ENCODE results near the gene FAM227B. TPM values are rescaled to one million over a fixed set of nuclear protein-coding genes. Genes with fewer than 3 reads are reported as not detected.
"Not testable (repeated sequence)": the region's sequence is repeated elsewhere in the genome, so short reads cannot be mapped to it uniquely, and the experiment has no call there.

Gene FAM227B
- polyA plus RNA-seq, 1 donor = 8.4 TPM

DNA sequence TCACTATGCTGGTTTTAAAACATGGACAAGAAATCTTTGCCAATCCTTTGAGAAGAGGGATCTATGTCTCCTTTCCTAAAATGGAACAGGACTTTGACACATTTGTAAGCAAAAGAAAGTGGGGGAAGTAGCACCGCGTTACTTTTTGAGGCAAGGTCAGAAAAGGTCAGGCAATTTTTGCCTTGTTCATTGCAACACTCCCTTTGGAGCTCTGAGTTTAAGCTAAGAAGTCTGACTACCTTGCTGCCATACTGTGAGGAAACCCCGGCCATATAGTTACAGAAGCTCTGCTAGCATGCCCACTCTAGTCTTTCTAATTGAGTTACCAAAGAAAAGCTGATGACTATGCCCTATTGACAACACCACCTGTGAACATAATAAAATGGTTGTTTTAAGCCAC is 1.4 kb downstream of the FAM227B start:
- no peaks in the 10 kb centered on the region for H3K9me3 ChIP-seq (ENCODE audit: control insufficient read depth, low read depth, low read length)
- no peak overlapping the region for H3K4me3 ChIP-seq (ENCODE audit: low read length)
- H3K27me3 ChIP-seq (ENCODE audit: control insufficient read depth, insufficient read depth, low read length) = no peaks in the 10 kb centered on the region
- no CpG with 5 or more reads among the region's 3 CpGs for WGBS (ENCODE audit: insufficient coverage, low lambda C conversion rate)
- H3K27ac ChIP-seq (ENCODE audit: low read length) = no peak overlapping the region
- H3K4me1 ChIP-seq (ENCODE audit: control insufficient read depth, insufficient read depth, low read length) = peaks cover 3% of the 10 kb centered on the region
- DNase-seq = no peak
- H3K36me3 ChIP-seq (ENCODE audit: control insufficient read depth, insufficient read depth, low read length) = no peaks in the 10 kb centered on the region

DNA sequence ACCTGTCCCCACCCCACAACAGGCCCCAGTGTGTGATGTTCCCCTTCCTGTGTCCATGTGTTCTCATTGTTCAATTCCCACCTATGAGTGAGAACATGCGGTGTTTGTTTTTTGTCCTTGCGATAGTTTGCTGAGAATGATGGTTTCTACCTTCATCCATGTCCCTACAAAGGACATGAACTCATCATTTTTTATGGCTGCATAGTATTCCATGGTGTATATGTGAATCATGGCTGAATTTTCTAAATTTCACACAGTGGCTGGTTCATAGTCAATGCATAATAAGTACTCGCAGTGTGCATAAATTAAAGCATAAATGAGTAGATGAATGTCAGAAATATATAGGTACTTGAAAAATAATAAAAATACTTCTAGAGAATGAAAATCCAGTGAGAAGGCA is 8.4 kb downstream of the FAM227B start:
- not testable (repeated sequence) for H3K27ac ChIP-seq (ENCODE audit: low read length); H3K36me3 ChIP-seq (ENCODE audit: control insufficient read depth, insufficient read depth, low read length); DNase-seq; H3K9me3 ChIP-seq (ENCODE audit: control insufficient read depth, low read depth, low read length); H3K4me3 ChIP-seq (ENCODE audit: low read length); H3K4me1 ChIP-seq (ENCODE audit: control insufficient read depth, insufficient read depth, low read length); H3K27me3 ChIP-seq (ENCODE audit: control insufficient read depth, insufficient read depth, low read length)
- 100% methylated on average over 3 of the region's 3 CpGs for WGBS (ENCODE audit: insufficient coverage, low lambda C conversion rate)

DNA sequence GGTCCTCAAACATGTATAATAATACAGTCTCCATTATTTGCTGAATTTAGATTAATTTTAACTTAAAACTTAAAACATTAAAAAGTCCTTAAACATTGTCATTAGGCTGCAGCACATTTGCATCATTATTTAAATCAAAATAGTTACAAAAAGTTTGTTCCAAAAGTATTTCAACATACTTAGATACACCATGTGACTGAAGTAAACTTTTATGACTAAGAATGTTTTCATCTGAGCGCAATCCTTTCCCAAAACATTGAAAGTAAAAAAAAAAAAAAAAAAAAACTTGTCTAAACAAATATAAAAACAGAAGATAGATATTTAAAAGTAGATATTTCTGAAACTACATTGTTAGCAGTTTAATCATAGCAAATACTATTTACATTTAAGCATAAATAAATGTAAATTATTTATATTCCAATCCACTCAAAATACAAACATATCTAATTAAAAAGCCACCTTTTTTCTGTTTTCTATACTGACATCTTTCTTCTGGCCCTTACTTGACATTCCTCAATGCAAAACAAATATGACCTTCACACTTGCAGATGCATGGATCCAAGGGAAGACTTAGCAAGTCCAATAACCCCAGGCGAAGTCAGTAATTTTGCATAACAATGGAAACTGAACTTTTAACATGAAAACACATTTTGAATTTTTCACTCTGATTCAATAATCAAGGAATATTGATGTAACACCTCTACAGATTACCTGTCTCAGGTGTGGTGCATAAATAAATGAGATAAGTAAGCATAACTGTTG is 10.3 kb downstream of the FAM227B start:
- Histone ChIP-seq H3K27me3 (ENCODE audit: control insufficient read depth, insufficient read depth, low read length) (no peaks in the 10 kb centered on the region), H3K4me1 (ENCODE audit: control insufficient read depth, insufficient read depth, low read length) (no peaks in the 10 kb centered on the region), H3K4me3 (ENCODE audit: low read length) (no peak overlapping the region), H3K9me3 (ENCODE audit: control insufficient read depth, low read depth, low read length) (peaks cover 6% of the 10 kb centered on the region), H3K27ac (ENCODE audit: low read length) (no peak overlapping the region), H3K36me3 (ENCODE audit: control insufficient read depth, insufficient read depth, low read length) (peaks cover 6% of the 10 kb centered on the region)
- WGBS (ENCODE audit: insufficient coverage, low lambda C conversion rate) = 86% methylated on average over 1 of the region's 2 CpGs
- no peak for DNase-seq

DNA sequence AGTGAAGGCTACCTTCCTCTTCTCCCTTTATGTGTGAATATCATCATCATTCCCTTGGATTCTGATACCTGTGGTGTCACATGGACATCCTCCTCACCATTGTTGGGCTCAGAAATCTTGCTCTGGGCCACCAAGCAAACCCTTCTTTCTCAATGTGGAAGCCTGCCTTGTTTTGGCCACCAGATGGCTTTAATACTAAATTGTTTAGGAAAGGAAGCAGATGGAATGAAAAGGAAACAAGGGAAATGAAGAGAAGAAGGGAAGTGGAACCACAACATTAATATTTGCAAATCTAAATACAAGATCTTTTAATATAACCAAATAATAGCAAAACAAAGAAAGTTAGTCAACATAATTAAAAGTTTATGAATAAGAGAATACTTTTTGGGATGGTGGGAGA is 14.0 kb downstream of the FAM227B start:
- DNase-seq = no peak
- Histone ChIP-seq H3K4me3 (ENCODE audit: low read length) (no peak overlapping the region), H3K36me3 (ENCODE audit: control insufficient read depth, insufficient read depth, low read length) (peaks cover 8% of the 10 kb centered on the region), H3K9me3 (ENCODE audit: control insufficient read depth, low read depth, low read length) (peaks cover 6% of the 10 kb centered on the region), H3K27ac (ENCODE audit: low read length) (no peak overlapping the region), H3K4me1 (ENCODE audit: control insufficient read depth, insufficient read depth, low read length) (no peaks in the 10 kb centered on the region), H3K27me3 (ENCODE audit: control insufficient read depth, insufficient read depth, low read length) (no peaks in the 10 kb centered on the region)

DNA sequence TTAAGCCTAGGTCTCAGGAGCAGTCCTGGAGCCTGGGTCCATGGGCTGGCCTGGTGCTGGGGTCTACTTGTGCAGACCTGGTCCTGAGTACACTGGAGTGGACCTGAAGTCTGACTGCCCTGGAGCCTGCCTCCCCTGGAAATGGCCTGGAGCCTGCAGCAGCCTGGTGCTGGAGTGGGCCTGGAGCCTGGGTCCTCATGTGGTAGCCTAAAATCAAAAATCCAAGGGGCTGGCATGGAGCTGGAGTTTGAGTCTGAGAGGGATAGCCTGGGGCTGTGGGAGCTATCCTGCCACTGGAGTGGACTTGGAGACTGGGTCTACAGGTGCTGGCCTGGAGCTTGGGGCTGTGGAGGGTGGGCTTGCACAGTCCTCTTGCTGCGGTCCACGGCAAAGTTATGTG is 15.0 kb downstream of the FAM227B start:
- no CpG with 5 or more reads among the region's 2 CpGs for WGBS (ENCODE audit: insufficient coverage, low lambda C conversion rate)
- Histone ChIP-seq H3K27me3 (ENCODE audit: control insufficient read depth, insufficient read depth, low read length) (no peaks in the 10 kb centered on the region), H3K4me1 (ENCODE audit: control insufficient read depth, insufficient read depth, low read length) (no peaks in the 10 kb centered on the region), H3K4me3 (ENCODE audit: low read length) (no peak overlapping the region), H3K9me3 (ENCODE audit: control insufficient read depth, low read depth, low read length) (peaks cover 14% of the 10 kb centered on the region), H3K27ac (ENCODE audit: low read length) (no peak overlapping the region), H3K36me3 (ENCODE audit: control insufficient read depth, insufficient read depth, low read length) (peaks cover 8% of the 10 kb centered on the region)
- no peak for DNase-seq

DNA sequence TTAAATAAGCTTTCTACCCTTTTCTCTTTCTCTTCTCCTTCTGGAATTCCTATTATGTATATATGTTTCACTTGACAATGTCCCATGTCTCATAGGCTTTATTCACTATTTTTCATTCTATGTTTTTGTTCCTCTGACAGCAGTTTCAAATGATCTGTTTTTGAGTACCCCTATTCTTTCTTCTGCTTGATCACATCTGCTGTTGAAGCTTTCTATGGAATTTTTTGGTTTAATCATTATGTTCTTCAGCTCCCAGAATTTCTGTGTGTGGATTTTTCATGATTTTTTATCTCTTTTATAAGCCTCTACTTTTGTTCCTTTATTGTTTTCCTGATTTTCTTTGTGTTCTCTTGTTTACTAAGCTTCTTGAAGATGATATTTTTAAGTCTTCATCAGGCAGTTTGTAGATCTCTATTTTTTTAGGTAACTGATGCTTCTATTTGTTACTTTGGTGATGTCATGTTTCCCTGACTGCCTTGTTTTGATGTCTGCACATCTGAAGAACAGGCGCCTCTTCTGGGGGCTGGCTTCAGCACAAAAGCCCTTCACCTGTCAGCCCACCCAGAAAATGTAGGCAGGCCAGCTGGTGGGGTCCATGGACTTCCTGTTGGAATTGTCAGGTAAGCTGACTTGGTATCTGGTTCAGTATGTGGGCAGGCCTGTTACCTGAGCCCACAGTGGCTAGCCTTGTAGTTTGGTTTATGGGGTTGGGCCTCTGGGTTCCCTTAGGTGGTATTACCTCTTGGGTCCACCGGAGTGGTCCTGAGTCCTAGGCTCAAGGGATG is 15.8 kb downstream of the FAM227B start:
- WGBS (ENCODE audit: insufficient coverage, low lambda C conversion rate) = no CpG with 5 or more reads among the region's 2 CpGs
- Histone ChIP-seq H3K27me3 (ENCODE audit: control insufficient read depth, insufficient read depth, low read length) (no peaks in the 10 kb centered on the region), H3K36me3 (ENCODE audit: control insufficient read depth, insufficient read depth, low read length) (peaks cover 8% of the 10 kb centered on the region), H3K4me1 (ENCODE audit: control insufficient read depth, insufficient read depth, low read length) (no peaks in the 10 kb centered on the region), H3K4me3 (ENCODE audit: low read length) (no peak overlapping the region), H3K27ac (ENCODE audit: low read length) (no peak overlapping the region), H3K9me3 (ENCODE audit: control insufficient read depth, low read depth, low read length) (peaks cover 19% of the 10 kb centered on the region)
- no peak for DNase-seq

DNA sequence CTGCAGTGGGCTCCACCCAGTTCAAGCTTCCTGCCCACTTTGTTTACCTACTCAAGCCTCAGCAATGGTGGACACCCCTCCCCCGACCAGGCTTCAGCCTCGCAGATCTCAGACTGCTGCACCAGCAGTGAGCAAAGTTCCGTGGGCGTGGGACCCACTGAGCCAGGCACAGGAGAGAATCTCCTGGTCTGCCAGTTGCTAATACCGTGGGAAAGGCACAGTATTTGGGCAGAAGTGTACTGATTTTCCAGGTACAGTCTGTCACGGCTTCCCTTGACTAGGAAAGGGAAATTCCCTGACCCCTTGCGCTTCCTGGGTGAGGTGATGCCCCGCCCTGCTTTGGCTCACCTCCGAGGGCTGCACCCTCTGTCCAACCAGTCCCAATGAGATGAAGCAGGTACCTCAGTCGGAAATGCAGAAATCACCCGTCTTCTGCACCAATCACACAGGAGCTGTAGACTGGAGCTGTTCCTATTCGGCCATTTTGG is 27.7 kb downstream of the FAM227B start:
- 100% methylated on average over 2 of the region's 12 CpGs for WGBS (ENCODE audit: insufficient coverage, low lambda C conversion rate)
- H3K4me1 ChIP-seq (ENCODE audit: control insufficient read depth, insufficient read depth, low read length); DNase-seq; H3K27ac ChIP-seq (ENCODE audit: low read length); H3K27me3 ChIP-seq (ENCODE audit: control insufficient read depth, insufficient read depth, low read length); H3K9me3 ChIP-seq (ENCODE audit: control insufficient read depth, low read depth, low read length); H3K36me3 ChIP-seq (ENCODE audit: control insufficient read depth, insufficient read depth, low read length); H3K4me3 ChIP-seq (ENCODE audit: low read length): not testable (repeated sequence)

DNA sequence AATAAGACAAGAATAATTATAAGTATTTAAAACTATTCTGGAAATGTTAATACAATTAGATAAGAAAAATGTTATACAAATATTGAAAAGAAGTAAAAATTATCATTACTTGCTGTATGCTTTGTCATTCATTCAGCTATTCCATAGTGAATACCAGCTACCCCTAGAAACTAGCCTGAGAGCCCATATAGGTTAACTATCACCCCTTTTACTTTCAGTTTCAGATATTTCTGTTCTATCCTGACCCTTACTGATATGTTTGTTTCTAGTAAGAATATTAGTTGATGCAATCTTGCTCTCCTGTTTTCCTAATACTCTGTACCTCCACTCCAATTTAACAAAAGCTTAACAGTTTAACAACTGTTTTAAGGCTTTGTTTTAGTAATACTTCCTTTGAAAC is 31.6 kb downstream of the FAM227B start:
- no peaks in the 10 kb centered on the region for H3K27me3 ChIP-seq (ENCODE audit: control insufficient read depth, insufficient read depth, low read length)
- no peaks in the 10 kb centered on the region for H3K4me1 ChIP-seq (ENCODE audit: control insufficient read depth, insufficient read depth, low read length)
- H3K4me3 ChIP-seq (ENCODE audit: low read length) = no peak overlapping the region
- H3K36me3 ChIP-seq (ENCODE audit: control insufficient read depth, insufficient read depth, low read length) = no peaks in the 10 kb centered on the region
- no peaks in the 10 kb centered on the region for H3K9me3 ChIP-seq (ENCODE audit: control insufficient read depth, low read depth, low read length)
- H3K27ac ChIP-seq (ENCODE audit: low read length) = no peak overlapping the region
- no peak for DNase-seq

DNA sequence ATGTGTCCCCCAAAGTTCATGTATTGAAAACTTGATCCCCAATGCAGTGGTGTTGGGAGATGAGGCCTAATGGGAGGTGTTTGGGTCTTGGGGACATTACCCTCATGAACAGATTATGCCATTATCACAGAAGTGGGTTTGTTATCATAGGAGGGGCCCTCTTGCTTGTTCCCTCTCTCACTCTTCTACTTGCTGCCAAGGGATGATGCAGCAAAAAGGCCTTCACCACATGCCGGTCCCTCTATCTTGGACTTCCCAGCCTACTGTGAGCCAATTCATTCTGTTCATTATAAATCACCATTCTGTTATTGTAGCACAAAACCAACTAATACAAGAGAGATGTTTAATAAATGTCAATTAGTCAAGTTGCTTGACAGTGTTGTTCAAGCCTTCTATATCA is 47.2 kb downstream of the FAM227B start:
- Histone ChIP-seq H3K9me3 (ENCODE audit: control insufficient read depth, low read depth, low read length) (no peaks in the 10 kb centered on the region), H3K36me3 (ENCODE audit: control insufficient read depth, insufficient read depth, low read length) (no peaks in the 10 kb centered on the region), H3K4me1 (ENCODE audit: control insufficient read depth, insufficient read depth, low read length) (no peaks in the 10 kb centered on the region), H3K4me3 (ENCODE audit: low read length) (no peak overlapping the region), H3K27ac (ENCODE audit: low read length) (no peak overlapping the region), H3K27me3 (ENCODE audit: control insufficient read depth, insufficient read depth, low read length) (no peaks in the 10 kb centered on the region)
- no CpG with 5 or more reads among the region's 1 CpG for WGBS (ENCODE audit: insufficient coverage, low lambda C conversion rate)
- DNase-seq = no peak

DNA sequence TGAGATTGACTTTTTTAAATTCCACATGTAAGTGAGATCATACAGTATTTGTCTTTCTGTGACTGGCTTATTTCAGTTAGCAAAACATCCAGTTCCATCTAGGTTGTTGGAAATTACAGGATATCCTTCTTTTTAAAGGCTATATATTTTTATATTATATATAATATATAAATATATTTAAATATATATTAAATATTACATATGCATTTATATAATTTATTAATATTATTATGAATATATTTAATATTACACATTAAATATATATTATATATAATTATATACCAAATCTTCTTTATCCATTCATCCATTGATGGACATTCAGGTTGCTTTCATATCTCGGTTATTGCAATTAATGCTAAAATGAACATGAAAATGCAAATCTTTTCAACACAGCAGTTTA is 49.9 kb downstream of the FAM227B start:
- no peak overlapping the region for H3K4me3 ChIP-seq (ENCODE audit: low read length)
- no peaks in the 10 kb centered on the region for H3K9me3 ChIP-seq (ENCODE audit: control insufficient read depth, low read depth, low read length)
- H3K27ac ChIP-seq (ENCODE audit: low read length) = no peak overlapping the region
- no peak for DNase-seq
- 100% methylated on average over 1 of the region's 1 CpG for WGBS (ENCODE audit: insufficient coverage, low lambda C conversion rate)
- no peaks in the 10 kb centered on the region for H3K27me3 ChIP-seq (ENCODE audit: control insufficient read depth, insufficient read depth, low read length)
- H3K4me1 ChIP-seq (ENCODE audit: control insufficient read depth, insufficient read depth, low read length) = no peaks in the 10 kb centered on the region
- H3K36me3 ChIP-seq (ENCODE audit: control insufficient read depth, insufficient read depth, low read length) = no peaks in the 10 kb centered on the region

DNA sequence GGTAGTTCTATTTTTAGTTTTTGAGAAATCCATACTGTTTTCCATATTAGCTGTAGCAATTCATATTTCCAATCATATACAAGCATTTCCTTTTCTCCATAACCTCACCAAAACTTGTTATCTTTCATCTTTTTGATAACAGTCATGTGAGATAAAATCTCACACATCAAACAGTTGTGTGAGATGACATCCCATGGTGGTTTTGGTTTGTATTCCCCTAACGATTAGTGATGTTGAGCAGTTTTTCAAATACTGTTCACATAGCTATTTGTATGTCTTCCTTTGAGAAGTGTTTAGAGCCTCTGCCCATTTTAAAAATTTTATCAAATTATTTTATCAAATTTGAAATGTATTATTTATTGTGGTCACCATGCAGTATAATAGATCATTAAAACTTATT is 50.4 kb downstream of the FAM227B start:
- DNase-seq = no peak
- H3K27ac ChIP-seq (ENCODE audit: low read length) = no peak overlapping the region
- no peaks in the 10 kb centered on the region for H3K27me3 ChIP-seq (ENCODE audit: control insufficient read depth, insufficient read depth, low read length)
- H3K36me3 ChIP-seq (ENCODE audit: control insufficient read depth, insufficient read depth, low read length) = no peaks in the 10 kb centered on the region
- no peaks in the 10 kb centered on the region for H3K9me3 ChIP-seq (ENCODE audit: control insufficient read depth, low read depth, low read length)
- no CpG with 5 or more reads among the region's 1 CpG for WGBS (ENCODE audit: insufficient coverage, low lambda C conversion rate)
- H3K4me3 ChIP-seq (ENCODE audit: low read length) = no peak overlapping the region
- H3K4me1 ChIP-seq (ENCODE audit: control insufficient read depth, insufficient read depth, low read length) = no peaks in the 10 kb centered on the region

Data from large intestine (tissue), 3 donors.